ENCODE data around the gene FCHO1. TPM values are rescaled to one million over a fixed set of nuclear protein-coding genes. Genes with fewer than 3 reads are reported as not detected.

FCHO1 gene
- total RNA-seq, 2 experiments from 2014 or later: 40.7 to 43.1 TPM

GRCh38 chr19:17755977-17756670 is 4.8 kb downstream of the FCHO1 start:
- no peaks in the 10 kb centered on the region for H3K9me3 Mint-ChIP-seq
- peaks cover 34% of the 10 kb centered on the region for H3K4me1 Mint-ChIP-seq (ENCODE audit: low read depth)
- H3K36me3 ChIP-seq (ENCODE audit: insufficient read depth, low read length): peaks cover 45% of the 10 kb centered on the region

GRCh38 chr19:17757125-17757524 is 5.8 kb downstream of the FCHO1 start:
- Histone ChIP-seq H3K4me1 (ENCODE audit: insufficient read depth, low read length) (peaks cover 41% of the 10 kb centered on the region), H3K27ac (ENCODE audit: low read depth in 1 of 2, low read length in 2 of 2) (no peak overlapping the region), H3K36me3 (ENCODE audit: insufficient read depth, low read length) (peaks cover 48% of the 10 kb centered on the region), H3K9me3 (ENCODE audit: control insufficient read depth in 1 of 2, insufficient read depth in 1 of 2, low read length in 2 of 2) (no peaks in the 10 kb centered on the region), H3K4me3 (ENCODE audit: low read length) (no peak overlapping the region), H3K27me3 (ENCODE audit: control insufficient read depth in 1 of 2, insufficient read depth in 2 of 2, low read length in 2 of 2) (no peaks in the 10 kb centered on the region)
- POLR2A ChIA-PET: interaction anchor here (0.7 to 3.3 kb wide), 3 partner anchors 9 to 102 kb away, joined by 3 to 12 read pairs (median 4); partner anchors contain the start of gene RPL18A
- Mint-ChIP-seq H3K9me3 (no peaks in the 10 kb centered on the region), H3K27me3 (no peaks in the 10 kb centered on the region), H3K36me3 (ENCODE audit: low read depth) (peaks cover 73% of the 10 kb centered on the region), H3K27ac (no peak overlapping the region), H3K4me1 (ENCODE audit: low read depth) (peaks cover 24% of the 10 kb centered on the region), H3K4me3 (no peak overlapping the region)
- ATAC-seq (ENCODE audit: poor library complexity) (no peak), DNase-seq (no peak)
- CTCF ChIA-PET: no interaction called here
- no peak for TF ChIP-seq CTCF (IDR thresholded peaks at IDR 0.05)
- intact Hi-C loops (cut with DNase I, micrococcal nuclease): no loop called here

More at GRCh38 chr19:17755977-17756670, 4.8 kb downstream of the FCHO1 start:
- Mint-ChIP-seq H3K36me3 (ENCODE audit: low read depth) (peaks cover 77% of the 10 kb centered on the region), H3K4me3 (no peak overlapping the region), H3K27me3 (no peaks in the 10 kb centered on the region), H3K27ac (peak overlapping the region; percentile 63)
- intact Hi-C loops (cut with DNase I, micrococcal nuclease): no loop called here
- ATAC-seq (ENCODE audit: poor library complexity) (no peak), DNase-seq (peak in 13 of 14 experiments; percentile 21 to 71 (median 40))
- Histone ChIP-seq H3K9me3 (ENCODE audit: control insufficient read depth in 1 of 2, insufficient read depth in 1 of 2, low read length in 2 of 2) (no peaks in the 10 kb centered on the region), H3K4me1 (ENCODE audit: insufficient read depth, low read length) (peaks cover 51% of the 10 kb centered on the region), H3K27ac (ENCODE audit: low read depth in 1 of 2, low read length in 2 of 2) (no peak overlapping the region), H3K4me3 (ENCODE audit: low read length) (no peak overlapping the region), H3K27me3 (ENCODE audit: control insufficient read depth in 1 of 2, insufficient read depth in 2 of 2, low read length in 2 of 2) (no peaks in the 10 kb centered on the region)
- TF ChIP-seq CTCF (IDR thresholded peaks at IDR 0.05): no peak
- ChIA-PET CTCF (no interaction called here), POLR2A (interaction anchor here (0.7 to 3.3 kb wide), 3 partner anchors 8 to 103 kb away, joined by 3 to 12 read pairs (median 4); partner anchors contain the start of gene RPL18A)

GRCh38 chr19:17758515-17758914 is 7.2 kb downstream of the FCHO1 start:
- POLR2A ChIA-PET: interaction anchor here (3.3 kb wide), 1 partner anchor 11 kb away, joined by 12 read pairs; no protein-coding TSS in a partner anchor
- Mint-ChIP-seq H3K27ac (peak overlapping the region; percentile 25), H3K9me3 (no peaks in the 10 kb centered on the region), H3K36me3 (ENCODE audit: low read depth) (peaks cover 85% of the 10 kb centered on the region), H3K27me3 (no peaks in the 10 kb centered on the region), H3K4me1 (ENCODE audit: low read depth) (peaks cover 24% of the 10 kb centered on the region), H3K4me3 (no peak overlapping the region)
- Histone ChIP-seq H3K27ac (ENCODE audit: low read depth in 1 of 2, low read length in 2 of 2) (no peak overlapping the region), H3K4me3 (ENCODE audit: low read length) (no peak overlapping the region), H3K27me3 (ENCODE audit: control insufficient read depth in 1 of 2, insufficient read depth in 2 of 2, low read length in 2 of 2) (no peaks in the 10 kb centered on the region), H3K36me3 (ENCODE audit: insufficient read depth, low read length) (peaks cover 56% of the 10 kb centered on the region), H3K4me1 (ENCODE audit: insufficient read depth, low read length) (peaks cover 27% of the 10 kb centered on the region), H3K9me3 (ENCODE audit: control insufficient read depth in 1 of 2, insufficient read depth in 1 of 2, low read length in 2 of 2) (no peaks in the 10 kb centered on the region)
- DNase-seq (no peak), ATAC-seq (ENCODE audit: poor library complexity) (no peak)
- intact Hi-C loops (cut with DNase I, micrococcal nuclease): no loop called here
- no peak for TF ChIP-seq CTCF (IDR thresholded peaks at IDR 0.05)
- CTCF ChIA-PET: no interaction called here

Measured in CD4-positive, alpha-beta T cell (primary cell).